ENCODE results near the gene ARHGAP19. TPM values are rescaled to one million over a fixed set of nuclear protein-coding genes. Genes with fewer than 3 reads are reported as not detected.
A peak's percentile ranks its signal among the peaks of the same experiment; 100 is the strongest.

The ARHGAP19 gene
- total and polyA plus RNA-seq, 2 experiments from 2014 or later = 5.3 to 18.7 TPM

DNA sequence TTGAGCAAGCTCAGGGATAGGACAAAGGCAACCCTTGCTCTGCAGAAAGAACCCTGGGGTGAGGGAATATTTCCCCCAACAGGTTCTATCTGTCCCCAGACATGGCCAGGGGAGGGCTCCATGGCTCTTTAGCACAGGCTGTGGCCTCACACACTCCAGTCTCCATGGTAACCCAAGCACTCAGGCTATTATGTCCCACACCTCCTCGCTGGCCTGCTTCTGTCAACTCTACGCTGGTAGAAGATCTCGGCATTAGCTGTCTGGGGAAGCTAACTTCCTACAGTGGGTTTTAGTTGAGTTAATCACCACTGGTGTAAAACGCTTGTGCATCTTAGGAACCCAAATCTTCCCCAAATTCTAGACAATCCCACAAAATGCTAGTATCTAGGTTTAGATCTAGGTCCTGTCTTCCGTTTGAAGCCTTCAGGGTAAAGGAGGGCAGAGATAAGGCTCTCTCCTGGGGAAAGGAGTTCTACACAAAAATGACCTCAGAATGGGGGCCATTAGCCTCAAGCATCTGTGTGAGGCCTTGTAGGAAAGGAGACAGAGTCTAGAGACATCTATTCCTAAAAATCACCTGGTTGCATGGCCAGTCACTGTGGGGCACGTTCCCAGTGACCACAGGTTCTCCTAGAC lies 70.0 kb downstream of the ARHGAP19 start:
- TF ChIP-seq, protein P1, sequence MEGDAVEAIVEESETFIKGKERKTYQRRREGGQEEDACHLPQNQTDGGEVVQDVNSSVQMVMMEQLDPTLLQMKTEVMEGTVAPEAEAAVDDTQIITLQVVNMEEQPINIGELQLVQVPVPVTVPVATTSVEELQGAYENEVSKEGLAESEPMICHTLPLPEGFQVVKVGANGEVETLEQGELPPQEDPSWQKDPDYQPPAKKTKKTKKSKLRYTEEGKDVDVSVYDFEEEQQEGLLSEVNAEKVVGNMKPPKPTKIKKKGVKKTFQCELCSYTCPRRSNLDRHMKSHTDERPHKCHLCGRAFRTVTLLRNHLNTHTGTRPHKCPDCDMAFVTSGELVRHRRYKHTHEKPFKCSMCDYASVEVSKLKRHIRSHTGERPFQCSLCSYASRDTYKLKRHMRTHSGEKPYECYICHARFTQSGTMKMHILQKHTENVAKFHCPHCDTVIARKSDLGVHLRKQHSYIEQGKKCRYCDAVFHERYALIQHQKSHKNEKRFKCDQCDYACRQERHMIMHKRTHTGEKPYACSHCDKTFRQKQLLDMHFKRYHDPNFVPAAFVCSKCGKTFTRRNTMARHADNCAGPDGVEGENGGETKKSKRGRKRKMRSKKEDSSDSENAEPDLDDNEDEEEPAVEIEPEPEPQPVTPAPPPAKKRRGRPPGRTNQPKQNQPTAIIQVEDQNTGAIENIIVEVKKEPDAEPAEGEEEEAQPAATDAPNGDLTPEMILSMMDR (IDR thresholded peaks at IDR 0.05; ENCODE audit: low read depth, low read length) = no peak

DNA sequence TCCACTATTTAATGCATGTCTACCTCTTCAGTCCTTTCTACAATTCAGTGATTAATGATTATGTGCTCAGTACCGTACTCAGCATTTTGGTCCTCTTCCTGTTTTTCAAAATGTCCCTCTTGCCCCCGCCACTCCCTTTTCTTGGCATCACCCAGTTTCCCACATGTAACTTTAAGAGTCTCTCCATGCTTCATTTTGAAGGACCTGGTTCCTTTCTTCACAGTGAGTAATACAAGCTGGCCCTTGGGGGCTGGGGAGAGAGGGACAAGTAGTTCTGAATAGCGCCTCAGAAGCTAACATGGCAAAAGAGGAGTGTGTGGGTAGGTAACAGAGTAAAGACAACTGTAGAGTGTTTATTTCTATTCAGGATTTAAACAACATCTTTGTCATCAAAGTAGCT lies 72.1 kb downstream of the ARHGAP19 start:
- H3K9me3 ChIP-seq (ENCODE audit: low read depth) = no peaks in the 10 kb centered on the region
- peaks cover 20% of the 10 kb centered on the region for H3K4me1 ChIP-seq (ENCODE audit: low read depth)
- H3K27ac ChIP-seq = no peak overlapping the region
- no peak overlapping the region for H3K4me3 ChIP-seq
- no peaks in the 10 kb centered on the region for H3K27me3 ChIP-seq
- DNase-seq (ENCODE audit: low read depth in 1 of 2, low spot score in 1 of 2) = no peak
- no peaks in the 10 kb centered on the region for H3K36me3 ChIP-seq
- TF ChIP-seq, protein P1 (IDR thresholded peaks at IDR 0.05; ENCODE audit: low read depth, low read length) = no peak

More for the DNA sequence above, 70.0 kb downstream of the ARHGAP19 start:
- Histone ChIP-seq H3K36me3 (no peaks in the 10 kb centered on the region), H3K4me1 (ENCODE audit: low read depth) (peaks cover 20% of the 10 kb centered on the region), H3K9me3 (ENCODE audit: low read depth) (no peaks in the 10 kb centered on the region), H3K27me3 (no peaks in the 10 kb centered on the region), H3K4me3 (no peak overlapping the region), H3K27ac (no peak overlapping the region)
- peak in 1 of 2 donors; percentile 87 for DNase-seq (ENCODE audit: low read depth in 1 of 2, low spot score in 1 of 2)

DNA sequence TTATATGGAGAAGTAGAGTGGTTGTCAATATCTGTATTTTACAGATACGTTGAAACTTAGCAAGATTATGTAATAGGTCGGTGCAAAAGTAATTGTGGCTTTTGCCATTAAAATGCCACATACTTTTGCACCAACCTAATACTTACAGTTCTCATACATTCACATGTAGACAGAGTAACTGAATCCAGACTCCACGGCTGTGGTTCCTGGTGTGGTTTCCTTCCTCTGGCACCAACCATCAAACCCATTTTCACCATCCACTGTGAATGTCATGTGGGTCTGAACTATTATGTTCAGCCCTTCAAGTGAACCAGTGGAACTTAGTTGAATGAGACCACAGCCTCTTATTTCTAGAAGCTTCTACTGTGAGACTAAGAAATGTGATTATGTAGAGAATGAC lies 75.1 kb downstream of the ARHGAP19 start:
- Histone ChIP-seq H3K27ac (no peak overlapping the region), H3K4me3 (no peak overlapping the region), H3K36me3 (no peaks in the 10 kb centered on the region), H3K4me1 (ENCODE audit: low read depth) (peaks cover 5% of the 10 kb centered on the region), H3K27me3 (no peaks in the 10 kb centered on the region), H3K9me3 (ENCODE audit: low read depth) (no peaks in the 10 kb centered on the region)
- TF ChIP-seq, protein P1 (IDR thresholded peaks at IDR 0.05; ENCODE audit: low read depth, low read length) = no peak
- DNase-seq (ENCODE audit: low read depth in 1 of 2, low spot score in 1 of 2) = no peak

DNA sequence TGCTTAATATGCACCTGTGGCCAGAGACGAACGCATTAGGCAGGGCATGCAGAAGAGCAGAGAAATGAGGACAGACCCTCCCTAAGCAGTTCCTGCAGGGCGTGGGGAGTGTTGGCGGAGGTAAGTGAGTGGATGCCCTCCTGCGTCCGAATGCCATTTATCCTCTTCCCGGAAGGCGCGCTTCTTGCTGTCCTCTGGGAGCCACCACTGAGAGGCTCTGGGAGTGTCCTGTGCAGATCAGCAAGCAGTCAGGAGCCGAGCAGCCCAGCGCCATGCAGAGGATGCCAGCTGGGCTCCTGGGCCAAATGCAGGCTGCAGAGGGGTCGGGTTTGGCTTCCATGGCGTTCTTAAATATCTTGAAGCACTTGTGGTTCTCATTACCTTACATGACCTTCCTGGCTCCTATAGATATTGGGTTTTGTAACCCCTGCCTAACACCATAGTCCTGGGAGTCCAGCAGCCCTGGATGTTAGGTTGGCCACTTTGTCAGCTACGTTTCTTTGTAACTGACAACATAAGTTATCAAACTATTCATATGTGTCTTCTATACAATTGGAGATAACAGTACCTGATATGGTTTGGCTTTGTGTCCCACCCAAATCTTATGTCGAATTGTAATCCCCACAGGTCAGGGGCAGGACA lies 76.7 kb downstream of the ARHGAP19 start:
- H3K36me3 ChIP-seq = no peaks in the 10 kb centered on the region
- TF ChIP-seq, protein P1 (IDR thresholded peaks at IDR 0.05; ENCODE audit: low read depth, low read length) = no peak
- H3K9me3 ChIP-seq (ENCODE audit: low read depth) = no peaks in the 10 kb centered on the region
- no peaks in the 10 kb centered on the region for H3K27me3 ChIP-seq
- no peak for DNase-seq (ENCODE audit: low read depth in 1 of 2, low spot score in 1 of 2)
- no peak overlapping the region for H3K27ac ChIP-seq
- H3K4me3 ChIP-seq = no peak overlapping the region
- H3K4me1 ChIP-seq (ENCODE audit: low read depth) = no peaks in the 10 kb centered on the region

DNA sequence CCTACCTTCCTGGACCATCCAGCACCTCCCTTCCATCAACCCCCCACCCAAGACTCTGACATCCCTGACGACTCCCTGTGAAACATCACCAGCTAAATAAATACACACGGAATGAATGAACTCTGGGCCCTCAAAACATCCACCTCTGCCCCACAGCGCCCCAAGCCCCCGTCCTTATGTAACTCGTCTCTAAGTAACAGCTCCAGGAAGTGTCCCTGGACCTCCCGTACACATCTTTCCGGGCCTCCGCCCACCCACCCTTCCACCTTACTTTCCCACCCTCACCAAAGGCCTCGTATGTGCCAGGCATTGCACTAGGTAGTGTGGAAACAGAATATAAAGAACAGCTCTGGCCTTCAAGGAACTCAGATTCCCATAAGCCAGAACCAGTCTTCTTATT lies 79.0 kb downstream of the ARHGAP19 start:
- Histone ChIP-seq H3K9me3 (ENCODE audit: low read depth) (no peaks in the 10 kb centered on the region), H3K4me1 (ENCODE audit: low read depth) (no peaks in the 10 kb centered on the region), H3K27me3 (no peaks in the 10 kb centered on the region), H3K36me3 (no peaks in the 10 kb centered on the region), H3K27ac (no peak overlapping the region), H3K4me3 (no peak overlapping the region)
- TF ChIP-seq, protein P1 (IDR thresholded peaks at IDR 0.05; ENCODE audit: low read depth, low read length) = no peak
- no peak for DNase-seq (ENCODE audit: low read depth in 1 of 2, low spot score in 1 of 2)
